ENCODE results near the gene TMEM87B. TPM values are rescaled to one million over a fixed set of nuclear protein-coding genes. Genes with fewer than 3 reads are reported as not detected.

The TMEM87B gene
- 10 to 100 TPM in 2 of 9 donors, 1 to 10 TPM in 7; 4.8 to 18.5 (median 7.9) TPM for total RNA-seq
- 1 to 10 TPM; 3.1 to 6.1 TPM for polyA plus RNA-seq
- long read RNA-seq, donor 1, partial matches to known transcripts = 0 of 3 reads
- long read RNA-seq, donor 1, other reads (novel, unspliced or antisense) = 3 of 3 reads
- long read RNA-seq, donor 2, full-length matches to known transcripts = 2 of 10 reads
- long read RNA-seq, donor 2, partial matches to known transcripts = 4 of 10 reads
- long read RNA-seq, donor 2, other reads (novel, unspliced or antisense) = 4 of 10 reads
- long read RNA-seq, donor 3, full-length matches to known transcripts = 2 of 6 reads
- long read RNA-seq, donor 3, partial matches to known transcripts = 0 of 6 reads
- long read RNA-seq, donor 3, other reads (novel, unspliced or antisense) = 4 of 6 reads

GRCh38 chr2:112054847-112055729 is at the start of gene TMEM87B:
Gene TMEM87B (plus strand): TSS chr2:112055269. CDS start chr2:112055592, 323 bp downstream.
- 0 to 1% (median 1%) methylated on average over 21 to 83 of the region's 90 CpGs for WGBS, 4 donors
- Histone ChIP-seq H3K4me1 (peaks cover 7 to 41% (median 28%) of the 10 kb centered on the region in 12 donors), H3K4me3 (peak within 1 kb of the TSS; percentile 65 to 97 (median 88)), H3K9me3 (no peaks in the 10 kb centered on the region), H3K36me3 (peaks cover 0 to 10% (median 3%) of the 10 kb centered on the region in 9 donors), H3K27ac (peak within 1 kb of the TSS; percentile 91 to 100 (median 98)), H3K27me3 (no peaks in the 10 kb centered on the region)
- ATAC-seq = peak; percentile 80 to 87 (median 86)
- intact Hi-C loops (cut with DNase I) = loop anchor here in 6 of 10 donors (2.0 to 10.0 kb wide), 4 partner anchors 156 to 220 kb away; partner anchors contain the start of genes ZC3H8 (in 3 of the 6), ZC3H6 (in 2 of the 6) and MERTK (in 1 of the 6)
- TF ChIP-seq POLR2A (IDR thresholded peaks at IDR 0.05) (peak in 1 of 2 donors; percentile 72), CTCF (IDR thresholded peaks at IDR 0.05) (no peak)
- peak; percentile 98 to 100 (median 99) for DNase-seq

- peaks cover 0 to 55% (median 4%) of the 10 kb centered on the region in 12 donors for H3K4me1 ChIP-seq
- no peaks in the 10 kb centered on the region for H3K27me3 ChIP-seq
- peaks cover 0 to 68% (median 32%) of the 10 kb centered on the region in 9 donors for H3K36me3 ChIP-seq
- no peaks in the 10 kb centered on the region for H3K9me3 ChIP-seq
- WGBS, 4 donors = 93 to 97% (median 96%) methylated on average over 5 of the region's 5 CpGs
- peak overlapping the region in 1 of 12 donors; percentile 76 for H3K27ac ChIP-seq
- intact Hi-C loops (cut with DNase I) = no loop called here
- no peak for ATAC-seq
- TF ChIP-seq POLR2A (IDR thresholded peaks at IDR 0.05) (no peak), CTCF (IDR thresholded peaks at IDR 0.05) (no peak)
- no peak for DNase-seq
- no peak overlapping the region for H3K4me3 ChIP-seq
Measured at GRCh38 chr2:112005406-112006075, 49.5 kb upstream of the TMEM87B start.

- H3K27me3 ChIP-seq = no peaks in the 10 kb centered on the region
- H3K27ac ChIP-seq = peak overlapping the region in 1 of 12 donors; percentile 76
- no peak for DNase-seq
- peaks cover 0 to 70% (median 37%) of the 10 kb centered on the region in 9 donors for H3K36me3 ChIP-seq
- no peak overlapping the region for H3K4me3 ChIP-seq
- no peak for TF ChIP-seq CTCF (IDR thresholded peaks at IDR 0.05)
- TF ChIP-seq POLR2A (IDR thresholded peaks at IDR 0.05) = no peak
- peak in 2 of 4 donors; percentile 41 to 46 for ATAC-seq
- H3K4me1 ChIP-seq = peaks cover 0 to 50% (median 3%) of the 10 kb centered on the region in 12 donors
- 70 to 89% (median 86%) methylated on average over 4 of the region's 4 CpGs for WGBS, 4 donors
- intact Hi-C loops (cut with DNase I) = no loop called here
- H3K9me3 ChIP-seq = no peaks in the 10 kb centered on the region
Measured at GRCh38 chr2:112006076-112006410, 49.0 kb upstream of the TMEM87B start.

Measured in heart left ventricle (tissue), 16 donors.